ENCODE data around the gene KCNJ5.

Gene KCNJ5

DNA sequence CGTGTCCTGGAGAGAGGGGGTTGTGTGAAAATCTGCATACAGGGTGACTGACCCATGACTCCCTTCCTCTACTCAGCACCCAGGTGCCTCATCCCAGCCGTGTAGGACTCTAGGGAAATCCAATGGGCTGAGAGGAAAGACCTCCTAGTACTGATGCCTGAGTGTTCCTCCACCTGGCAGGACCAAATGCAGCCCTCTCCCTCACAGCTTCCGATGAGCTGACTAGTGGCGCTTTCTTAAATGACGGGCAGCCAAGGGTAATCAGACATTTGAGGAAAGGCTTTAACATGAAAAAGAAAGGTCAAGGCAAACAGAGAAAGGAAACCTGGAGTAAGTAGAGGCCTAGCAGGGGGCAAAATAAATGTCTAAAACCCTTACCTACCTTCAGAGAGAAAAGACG, 19.1 kb upstream of the KCNJ5 start:
- no peak for DNase-seq

DNA sequence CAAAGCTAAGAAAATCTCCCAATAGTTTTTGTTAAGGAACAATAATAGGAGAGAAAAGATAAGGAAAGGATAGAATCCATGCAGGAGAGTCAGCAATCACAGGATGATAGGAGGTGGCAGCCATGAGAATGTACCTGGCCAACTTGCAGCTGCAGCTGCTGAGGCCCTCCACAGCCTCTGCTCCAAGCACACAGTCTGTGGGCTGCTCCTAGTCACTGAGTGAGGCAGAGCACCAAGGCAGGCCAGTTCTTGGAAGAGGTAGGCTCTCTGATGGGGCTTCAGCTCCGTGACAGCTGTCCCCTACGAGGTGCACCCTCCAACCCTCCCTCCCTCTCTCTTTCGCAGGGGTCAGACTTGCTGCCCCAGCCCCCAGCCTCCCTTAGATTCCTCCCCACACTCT, 18.6 kb upstream of the KCNJ5 start:
- DNase-seq: no peak

DNA sequence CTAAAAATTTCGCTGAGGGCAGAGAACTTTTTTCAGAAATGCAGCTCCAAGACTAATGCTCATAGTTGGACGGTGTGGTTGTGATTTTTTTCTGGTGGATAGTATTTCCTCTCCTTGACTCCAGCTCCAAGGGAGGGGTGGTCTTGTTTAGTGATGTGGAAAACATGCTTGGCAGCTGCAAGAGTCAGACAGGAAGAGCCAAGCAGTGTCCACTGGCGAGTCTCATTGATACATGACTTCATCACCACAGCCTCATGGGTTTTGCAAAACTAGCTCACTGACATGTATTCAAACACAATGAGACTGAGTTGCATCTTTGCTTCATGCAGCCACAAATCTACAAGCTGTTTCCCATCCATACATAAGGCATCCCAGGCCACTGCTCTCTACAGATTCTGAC, 16.7 kb upstream of the KCNJ5 start:
- DNase-seq: peak; percentile 42

DNA sequence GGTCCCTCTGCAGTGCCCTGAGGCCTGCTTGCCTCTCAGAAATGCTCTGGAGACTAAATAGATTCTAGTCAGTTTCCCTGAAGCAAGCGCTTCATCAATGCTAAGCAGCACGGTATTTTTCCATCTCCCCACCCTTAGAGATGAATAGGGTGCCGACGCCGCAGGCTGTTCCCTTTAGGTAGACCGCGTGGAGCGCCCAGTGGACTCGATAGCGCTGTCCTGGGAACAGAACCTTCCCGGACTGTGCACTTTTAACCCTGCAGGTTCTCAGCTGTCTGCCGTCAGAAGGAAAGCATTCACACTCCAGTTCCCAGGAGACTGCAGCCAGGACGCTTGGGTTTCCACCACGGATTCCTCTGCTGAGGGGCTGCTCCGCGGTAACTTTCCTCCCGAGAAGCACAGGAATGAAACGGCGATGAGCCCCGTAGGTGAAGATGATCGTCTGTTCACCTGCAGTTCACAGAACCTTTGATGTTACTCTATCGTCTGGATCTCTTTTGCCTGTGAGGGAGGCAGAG, 15.0 kb upstream of the KCNJ5 start:
- DNase-seq: no peak

DNA sequence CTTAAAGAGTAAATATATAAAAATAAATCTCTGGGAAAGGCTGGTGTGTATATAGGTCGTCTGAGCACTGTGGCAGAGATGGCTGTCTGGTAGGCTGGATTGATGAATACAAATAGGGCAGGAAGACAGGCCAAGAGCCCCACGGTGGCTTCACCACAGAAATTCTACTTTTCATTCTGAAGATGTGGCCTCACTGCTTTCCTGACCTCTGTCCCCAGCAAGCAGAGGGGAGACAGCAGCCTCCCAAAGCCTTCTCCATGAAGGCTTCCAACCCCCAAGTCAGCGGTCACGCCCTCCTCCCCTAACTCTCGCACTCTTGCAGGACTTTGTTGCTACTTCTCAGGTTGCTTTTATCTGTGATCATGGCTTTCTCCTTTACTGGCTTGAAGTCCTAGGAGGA, 13.4 kb upstream of the KCNJ5 start:
- no peak for DNase-seq

DNA sequence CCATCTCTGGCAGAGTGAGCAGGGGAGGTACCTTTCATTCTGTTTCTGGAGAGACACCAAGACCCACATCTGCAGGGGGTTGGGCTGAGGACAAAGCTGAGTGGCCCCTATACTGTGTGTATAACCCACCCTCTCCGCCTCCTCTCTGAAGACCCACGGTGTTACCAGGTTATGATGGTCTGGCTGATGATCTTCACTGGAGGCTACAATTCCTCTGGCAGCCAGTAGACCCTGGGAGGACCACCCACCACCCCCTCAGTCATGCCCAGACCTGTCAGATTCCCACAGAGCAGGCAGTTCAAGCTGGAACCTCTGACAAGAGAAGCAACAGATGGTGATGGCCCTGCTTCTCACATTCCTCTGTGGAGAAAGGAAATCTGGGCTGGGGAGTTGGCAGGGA, 12.7 kb upstream of the KCNJ5 start:
- DNase-seq: no peak

DNA sequence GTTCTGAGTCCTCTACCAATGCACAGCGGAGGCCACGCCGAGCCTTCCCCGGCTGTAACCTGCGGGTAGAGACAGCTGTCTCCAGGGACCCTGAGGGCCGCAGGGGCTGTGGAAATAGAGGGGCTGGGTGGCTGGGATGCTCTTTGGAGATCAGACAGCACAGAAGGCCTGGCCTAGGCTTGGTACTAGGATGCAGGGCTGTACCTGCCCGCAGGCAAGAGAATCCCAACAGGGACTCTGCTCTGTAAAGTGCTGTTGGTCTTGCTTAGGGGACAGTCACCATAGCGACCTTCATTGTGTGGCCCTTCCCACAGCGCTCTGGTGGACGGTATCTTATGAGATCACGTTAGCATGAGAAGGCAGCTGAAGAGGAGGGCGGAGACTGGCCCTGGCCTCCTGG, 11.3 kb upstream of the KCNJ5 start:
- no peak for DNase-seq

DNA sequence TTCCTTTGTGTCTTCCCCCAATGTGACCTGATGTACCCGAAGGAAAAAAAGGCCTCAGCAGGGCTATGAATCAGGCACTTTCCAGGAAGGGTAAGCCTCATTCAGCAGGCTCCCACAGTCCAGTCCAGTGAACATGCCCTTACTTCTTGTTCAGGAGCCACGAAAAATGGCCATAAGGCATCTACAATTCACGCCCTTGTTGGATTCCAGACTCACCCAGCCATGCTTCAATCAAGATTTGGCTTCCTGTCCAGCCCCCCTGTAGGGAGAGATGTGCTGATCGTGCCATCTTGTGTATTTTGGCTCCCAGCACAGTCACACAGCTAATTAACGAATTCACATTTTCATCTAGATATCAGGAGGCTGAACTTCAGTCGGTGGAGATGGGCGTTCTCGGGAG, 9.9 kb upstream of the KCNJ5 start:
- no peak for DNase-seq

DNA sequence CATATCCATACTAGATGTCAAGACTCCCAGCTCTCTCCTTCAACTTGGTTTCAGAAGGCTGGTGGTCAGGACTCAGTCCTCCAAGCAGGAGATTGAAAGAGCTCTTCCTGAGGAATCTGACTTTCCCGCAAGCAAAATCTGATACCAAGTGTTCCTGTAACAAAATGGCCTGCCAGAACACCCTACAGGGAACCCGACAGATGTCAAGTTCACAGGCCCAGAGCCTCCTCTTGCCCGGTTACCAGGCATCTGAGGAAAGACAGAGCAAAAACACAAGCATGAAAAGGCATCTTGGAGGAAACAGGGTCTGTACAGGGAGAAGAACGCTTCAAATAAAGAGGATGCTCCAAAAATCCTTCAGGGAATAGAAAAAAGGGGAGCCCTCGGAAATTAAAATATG, 8.7 kb upstream of the KCNJ5 start:
- no peak for DNase-seq

DNA sequence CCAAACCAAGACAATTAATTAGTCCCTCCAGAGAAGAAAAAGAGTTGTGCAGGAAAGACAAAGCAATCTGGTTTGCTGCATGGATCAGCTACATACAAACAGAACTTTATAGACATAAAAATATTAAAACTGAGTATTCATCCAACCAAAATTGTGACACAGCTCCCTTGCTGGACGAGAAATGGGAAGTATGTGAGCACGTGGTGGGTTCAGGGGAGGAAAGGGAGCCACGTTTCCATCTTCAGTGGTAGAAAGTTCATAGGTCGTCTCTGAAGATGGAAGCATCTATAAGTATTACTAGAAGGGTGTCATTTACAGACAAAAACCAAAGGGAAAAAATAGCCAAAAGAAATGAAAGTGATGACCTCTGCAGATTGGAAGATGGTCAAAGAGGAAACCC, 7.1 kb upstream of the KCNJ5 start:
- no peak for DNase-seq

DNA sequence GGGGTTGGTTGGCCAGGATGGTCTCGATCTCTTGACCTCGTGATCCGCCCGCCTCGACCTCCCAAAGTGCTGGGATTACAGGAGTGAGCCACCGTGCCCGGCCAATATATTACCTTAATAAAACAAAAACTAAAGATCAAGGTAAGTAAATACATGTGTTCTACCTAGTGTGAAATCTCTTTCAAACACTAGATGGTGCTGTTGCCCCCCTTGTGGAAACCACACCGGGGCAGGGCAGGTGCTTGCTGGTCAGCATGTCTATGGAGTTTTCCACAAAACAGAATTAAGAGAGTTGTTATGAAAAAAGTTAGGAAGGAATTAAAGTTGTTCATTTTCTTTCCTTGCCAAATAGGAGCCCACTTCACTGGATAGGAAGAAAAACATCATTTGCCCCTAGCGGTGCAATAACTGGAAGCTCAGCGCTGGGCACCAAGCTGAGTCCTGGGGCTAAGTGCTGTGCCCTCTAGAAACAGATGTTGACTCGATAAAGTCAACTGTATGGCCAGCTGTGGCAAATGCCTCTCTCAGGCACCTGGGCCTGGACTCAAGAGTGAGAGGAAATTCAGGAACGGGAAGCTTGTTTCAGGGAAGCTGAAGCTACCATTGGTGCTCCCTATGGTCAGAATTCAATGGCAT, 6.3 kb upstream of the KCNJ5 start:
- DNase-seq: peak; percentile 47

DNA sequence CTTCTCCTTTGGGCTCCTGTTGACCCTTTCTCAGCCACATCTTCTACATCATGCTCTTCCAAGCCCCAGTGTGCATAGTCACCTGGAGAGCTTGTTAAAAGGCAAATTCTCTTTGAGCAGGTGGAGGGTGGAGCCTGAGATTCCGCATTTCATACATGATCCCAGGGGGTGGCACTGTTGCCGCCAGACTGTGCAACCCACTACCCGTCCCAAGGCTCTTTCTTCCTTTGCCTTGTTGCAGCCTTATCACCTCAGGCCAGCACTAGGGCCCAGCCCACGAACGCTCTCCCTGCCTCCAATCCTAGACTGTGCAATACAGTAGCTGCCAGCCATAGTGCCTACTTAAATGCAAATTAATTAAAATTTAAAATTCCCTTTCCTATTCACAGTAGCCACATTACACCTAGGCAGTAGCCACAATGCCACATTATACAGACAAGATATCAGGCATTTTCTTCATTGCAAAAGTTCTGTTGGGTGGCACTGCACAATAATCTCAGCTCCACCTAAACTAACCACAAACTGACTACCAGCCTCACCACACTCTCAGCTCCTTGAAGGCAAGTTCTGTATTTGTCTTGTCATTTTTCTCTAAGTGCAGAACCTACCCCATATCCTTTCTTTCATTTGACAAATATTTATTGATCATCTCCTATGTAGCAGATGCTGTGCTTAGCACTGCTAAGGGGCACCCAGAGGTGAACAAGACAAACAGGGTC, 4.6 kb upstream of the KCNJ5 start:
- no peak for DNase-seq

DNA sequence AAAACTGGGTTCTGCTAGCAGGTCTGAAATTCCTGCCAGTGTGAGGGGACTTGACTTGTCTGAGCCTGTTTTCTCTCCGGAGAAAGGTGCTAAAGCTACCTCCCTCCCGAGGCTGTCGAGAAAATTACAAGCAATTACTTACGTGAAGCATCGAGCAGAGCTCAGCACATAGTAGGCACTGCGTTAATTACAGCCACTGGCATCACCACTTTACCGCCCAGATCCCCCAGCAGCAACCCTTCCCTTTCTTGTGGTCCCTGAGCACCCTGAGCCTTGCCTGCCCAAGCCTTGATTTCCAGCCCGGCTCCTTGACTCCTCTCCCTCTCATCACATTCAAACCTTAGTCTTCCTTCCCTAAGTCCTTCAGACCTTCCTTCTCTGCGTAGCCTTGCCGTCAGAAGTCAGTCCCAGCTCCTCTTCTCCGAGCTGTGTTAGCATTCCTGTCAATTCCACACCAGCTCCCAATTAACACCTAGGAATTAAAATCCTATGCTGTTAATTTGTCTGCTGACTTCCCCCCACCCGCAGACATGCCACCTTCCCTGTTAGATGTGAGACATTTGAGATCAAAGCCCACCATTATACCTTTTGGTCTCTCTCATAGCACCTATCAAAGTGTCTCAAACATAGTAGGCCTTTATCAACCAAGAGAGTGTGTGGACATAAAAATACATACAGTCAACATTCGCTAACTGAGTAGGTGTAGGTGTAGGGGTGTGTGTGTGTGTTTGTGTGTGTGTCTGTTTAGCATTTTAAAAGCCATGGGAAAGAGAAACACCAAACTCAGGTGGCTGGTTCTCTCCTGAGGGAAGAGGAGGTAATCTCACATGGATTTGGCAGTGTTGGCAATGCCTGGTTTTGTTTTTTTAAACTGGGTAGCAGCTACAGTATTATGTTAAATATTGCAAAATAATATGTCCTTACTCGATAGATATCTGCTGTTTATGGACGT, 2.8 kb upstream of the KCNJ5 start:
- no peak for DNase-seq

DNA sequence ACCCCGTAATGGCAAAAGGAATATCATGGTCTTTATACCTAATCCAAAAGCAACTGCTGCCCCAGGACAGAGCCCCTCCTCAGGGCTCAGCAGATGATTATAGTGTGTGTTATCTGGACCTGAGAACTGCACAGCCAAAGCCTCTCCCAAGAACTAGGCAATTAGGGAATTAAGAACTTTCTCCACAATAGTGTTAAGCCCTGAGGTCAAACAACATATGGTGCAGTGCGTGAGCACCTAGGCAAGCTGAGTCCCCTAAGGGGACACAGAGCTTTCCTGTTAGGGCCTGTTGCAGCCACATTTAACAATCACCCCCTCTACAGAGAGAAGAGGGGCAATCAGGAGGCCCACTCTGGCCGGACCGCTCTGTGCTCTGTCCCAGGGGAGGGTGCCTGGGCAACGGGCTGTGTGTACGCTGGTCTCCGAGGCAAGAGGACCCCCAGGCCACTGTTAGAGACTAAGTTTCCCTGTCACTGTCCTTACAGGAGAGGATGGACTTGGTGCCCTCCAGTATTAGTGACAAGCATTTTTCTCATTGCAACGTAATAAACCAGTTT, 1.4 kb upstream of the KCNJ5 start:
- DNase-seq: no peak

DNA sequence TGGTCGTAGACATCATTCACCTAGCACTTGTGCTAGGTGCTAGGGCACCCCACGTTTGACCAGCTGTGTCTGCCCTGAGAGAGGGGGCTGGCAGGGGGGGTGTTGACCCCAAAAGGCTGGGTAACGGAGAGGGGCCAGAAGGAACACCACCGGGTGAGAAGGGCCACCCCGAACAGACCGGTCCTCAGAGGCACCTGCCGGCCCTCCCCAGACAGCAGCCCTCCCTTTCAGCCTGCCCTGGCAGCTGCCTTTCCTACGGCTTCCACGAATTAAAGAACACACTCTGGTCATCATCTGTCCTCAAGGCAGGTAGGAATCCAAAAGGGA, 977 bp upstream of the KCNJ5 start:
- DNase-seq: no peak

DNA sequence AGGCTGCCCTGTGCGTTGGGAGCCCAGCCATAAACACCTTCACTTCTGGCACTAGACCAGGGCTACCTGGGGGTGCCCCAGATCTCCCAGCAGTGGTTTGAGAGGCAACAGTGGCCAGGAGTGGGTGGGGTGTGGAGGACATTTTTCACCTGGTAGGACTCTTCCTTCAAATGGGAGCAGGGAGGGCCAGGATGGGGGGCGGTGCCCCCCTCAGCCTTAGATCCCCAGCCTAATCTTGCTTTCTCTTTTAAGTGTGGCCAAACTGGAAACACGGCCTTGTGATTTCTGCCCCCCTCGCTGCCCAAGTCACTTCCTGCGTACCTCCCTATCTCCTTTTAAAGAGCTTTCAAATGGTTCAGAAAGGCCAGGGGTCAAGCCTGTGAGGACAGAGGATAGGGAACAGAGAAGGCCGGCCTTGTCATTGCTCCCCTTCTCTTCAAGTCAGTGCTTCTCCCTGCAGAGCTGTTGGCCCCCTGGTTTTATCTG, 800 bp downstream of the KCNJ5 start:
- no peak for DNase-seq

DNA sequence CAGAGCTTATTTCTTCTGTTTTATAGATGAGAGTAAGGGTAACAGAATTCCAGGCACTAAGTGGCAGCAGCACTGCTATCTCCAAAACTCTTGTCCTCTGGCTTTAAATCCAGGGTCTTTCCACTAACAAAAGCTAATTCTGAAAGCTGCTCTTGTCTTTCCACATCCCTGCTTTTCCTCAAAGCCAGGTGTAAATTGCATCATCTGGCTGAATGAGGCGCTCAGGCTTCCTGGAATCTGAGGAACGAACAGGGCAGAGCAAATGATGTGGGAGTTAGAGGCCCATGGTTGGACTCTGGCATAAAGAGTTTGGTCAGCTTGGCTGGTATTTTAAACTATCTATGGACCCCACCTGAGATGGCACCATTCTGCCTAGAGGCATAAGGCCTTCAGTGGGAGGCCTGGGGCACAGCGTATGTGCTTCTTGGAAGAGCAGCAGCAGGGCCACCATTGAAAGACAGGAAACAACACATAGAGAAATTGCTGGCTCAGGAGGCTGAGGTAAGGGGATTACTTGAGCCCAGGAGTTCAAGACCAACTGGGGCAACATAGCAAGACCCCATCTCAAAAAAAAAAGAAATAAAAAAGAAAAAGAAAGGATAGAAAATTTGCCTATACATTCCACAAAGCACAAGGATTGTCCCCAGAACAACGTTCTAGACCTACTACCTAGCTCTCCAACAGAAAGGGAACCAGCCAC, 1.9 kb downstream of the KCNJ5 start:
- no peak for DNase-seq

DNA sequence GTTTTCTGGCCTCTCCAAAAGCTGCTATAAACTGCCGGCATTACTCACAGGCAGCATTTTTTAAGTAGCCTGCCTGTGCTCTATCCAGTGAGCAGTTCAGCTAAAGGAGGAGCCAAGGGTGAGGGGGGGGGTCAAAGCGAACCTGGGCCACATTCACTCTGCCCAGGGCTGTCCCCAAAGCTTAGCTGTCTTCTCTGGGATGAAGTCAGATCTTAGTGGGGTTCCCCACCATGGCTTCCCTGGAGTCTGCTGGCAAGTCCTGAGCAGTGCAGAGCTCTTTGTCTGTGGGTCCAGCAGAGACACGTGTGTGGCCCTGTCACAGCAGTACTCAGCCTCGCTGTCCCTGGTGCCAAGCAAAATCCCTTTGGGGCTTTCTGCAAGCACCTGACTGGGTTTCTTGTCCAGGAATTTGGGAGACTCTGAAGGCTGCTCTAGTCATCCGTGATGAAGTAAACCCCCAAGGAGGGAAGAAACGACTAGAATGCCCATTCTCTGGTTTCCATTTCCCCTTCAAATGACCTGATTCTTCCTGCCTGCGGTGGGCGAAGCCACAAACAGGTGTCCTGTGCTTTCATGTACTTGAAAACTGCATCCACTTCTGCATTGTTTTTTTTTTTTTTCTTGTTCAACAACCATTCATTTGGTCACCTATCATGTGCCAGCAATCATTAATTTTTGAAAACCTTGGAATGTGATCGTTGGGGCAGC, 2.6 kb downstream of the KCNJ5 start:
- no peak for DNase-seq

DNA sequence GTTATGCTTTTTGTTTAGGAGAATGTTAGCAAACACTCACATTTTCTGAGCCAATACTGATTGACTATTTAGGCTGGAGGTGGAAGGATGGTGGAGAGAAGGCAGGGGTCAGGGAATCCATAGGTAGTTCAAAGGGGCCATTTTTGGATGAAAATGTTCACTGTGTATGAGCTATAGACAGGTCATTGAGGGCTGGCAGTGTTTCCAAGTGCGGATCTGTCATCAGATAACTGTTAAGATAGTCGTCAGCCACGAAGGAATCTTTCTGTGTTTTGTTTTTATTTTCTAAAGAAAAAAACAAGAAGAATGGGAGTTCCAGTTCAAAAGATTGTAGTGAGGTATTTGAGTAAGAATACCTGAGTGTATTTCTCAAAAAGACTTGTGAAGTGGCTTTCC, 3.1 kb downstream of the KCNJ5 start:
- DNase-seq: no peak

DNA sequence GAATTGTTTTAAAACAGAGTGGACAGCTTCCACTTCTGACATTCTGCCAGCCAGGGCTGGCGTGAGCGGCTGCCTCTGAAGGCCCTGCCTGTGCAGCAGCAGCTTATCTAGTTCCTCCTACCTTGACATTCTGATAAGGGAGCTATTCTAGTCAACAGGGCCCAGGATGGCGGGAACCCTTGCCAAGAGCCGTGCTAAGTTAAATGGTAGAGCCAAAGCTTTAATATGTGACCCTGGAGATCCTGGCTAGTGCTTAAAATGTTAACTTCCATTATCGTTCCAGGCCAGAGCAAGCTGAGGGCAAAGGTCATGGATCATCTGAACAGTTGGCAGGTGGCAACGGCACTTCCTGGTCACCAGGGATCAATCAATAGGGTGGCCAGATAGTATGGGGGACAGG, 3.5 kb downstream of the KCNJ5 start:
- no peak for DNase-seq

DNA sequence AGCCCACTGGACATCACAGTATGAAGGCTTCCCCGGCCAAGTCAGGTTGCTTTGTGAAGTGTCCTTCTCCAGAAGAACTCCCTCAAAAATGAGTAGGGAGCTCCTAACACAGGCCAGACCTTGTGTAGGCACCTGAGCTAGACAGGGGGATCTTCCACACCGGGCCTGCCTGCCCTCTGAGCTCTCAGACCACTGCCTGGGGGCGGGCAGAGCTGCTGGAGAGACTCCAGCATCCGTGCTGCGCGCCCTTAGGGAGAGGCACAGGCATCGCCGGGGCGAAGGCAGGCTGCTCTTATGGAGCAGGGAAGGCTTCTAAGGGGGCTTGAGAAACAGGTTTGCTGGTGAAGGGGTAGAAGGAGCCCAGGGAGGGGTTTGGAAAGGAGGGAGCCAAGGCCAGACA, 4.4 kb downstream of the KCNJ5 start:
- no peak for DNase-seq

DNA sequence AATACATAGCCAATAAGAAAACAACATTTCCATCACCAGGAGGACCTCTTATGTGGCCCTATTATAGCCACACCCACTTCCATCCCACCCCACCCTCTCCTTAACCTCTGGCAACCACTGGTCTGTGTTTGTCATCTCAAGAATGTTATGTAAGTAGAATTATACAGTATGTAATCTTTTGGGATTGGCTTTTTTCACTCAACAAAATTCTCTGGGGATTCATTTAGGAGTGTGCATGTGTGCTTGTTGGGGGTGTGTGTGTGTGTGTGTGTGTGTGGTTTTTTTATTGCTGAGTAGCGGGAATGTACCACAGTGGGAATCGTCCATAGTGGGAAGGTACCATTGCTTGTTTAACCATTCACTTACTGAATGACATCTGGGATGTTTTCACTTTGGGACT, 5.2 kb downstream of the KCNJ5 start:
- DNase-seq: peak; percentile 19

Data from fibroblast of skin of back (primary cell).